ENCODE data around the gene POSTN. TPM values are rescaled to one million over a fixed set of nuclear protein-coding genes. Genes with fewer than 3 reads are reported as not detected.
"Not testable (repeated sequence)": the region's sequence is repeated elsewhere in the genome, so short reads cannot be mapped to it uniquely, and the experiment has no call there.

Gene POSTN
- total RNA-seq, 1 experiment from 2014 or later = not detected

- BruUV-seq (replicated peaks) = no TSS peak
These were observed 38.0 kb downstream of the POSTN start for GRCh38 chr13:37560526-37560925.

GRCh38 chr13:37558766-37559165 lies 39.8 kb downstream of the POSTN start:
- H3K9me2 ChIP-seq (ENCODE audit: insufficient read depth); H3K4me2 ChIP-seq; H2AFZ ChIP-seq; H3K27me3 ChIP-seq (ENCODE audit: insufficient read depth, low read depth); CTCF ChIA-PET; H3K36me3 ChIP-seq (ENCODE audit: low read depth); DNase-seq; BruUV-seq (replicated peaks); POLR2A ChIA-PET (ENCODE audit: unreplicated experiment); intact Hi-C loops (cut with micrococcal nuclease; ENCODE audit: unreplicated experiment); H3K4me1 ChIP-seq (replicated peaks; ENCODE audit: insufficient read depth); H4K20me1 ChIP-seq (ENCODE audit: insufficient read depth); H3K79me2 ChIP-seq (ENCODE audit: low read depth); H3K27ac ChIP-seq; H3K9me3 ChIP-seq (ENCODE audit: insufficient read depth, low read depth); H3F3A ChIP-seq (ENCODE audit: insufficient read depth, low read depth); H3K4me3 ChIP-seq: not testable (repeated sequence)

More at GRCh38 chr13:37560526-37560925, 38.0 kb downstream of the POSTN start:
- Histone ChIP-seq H3K9me3 (ENCODE audit: insufficient read depth, low read depth) (no peaks in the 10 kb centered on the region), H4K20me1 (ENCODE audit: insufficient read depth) (no peaks in the 10 kb centered on the region), H3K27me3 (ENCODE audit: insufficient read depth, low read depth) (no peaks in the 10 kb centered on the region), H3F3A (ENCODE audit: insufficient read depth, low read depth) (no peaks in the 10 kb centered on the region), H2AFZ (no peak overlapping the region), H3K27ac (no peak overlapping the region), H3K36me3 (ENCODE audit: low read depth) (no peaks in the 10 kb centered on the region), H3K9me2 (ENCODE audit: insufficient read depth) (no peaks in the 10 kb centered on the region), H3K4me2 (no peak overlapping the region), H3K4me3 (no peak overlapping the region), H3K79me2 (ENCODE audit: low read depth) (no peaks in the 10 kb centered on the region), H3K4me1 (replicated peaks; ENCODE audit: insufficient read depth) (no peaks in the 10 kb centered on the region)
- ChIA-PET POLR2A (ENCODE audit: unreplicated experiment) (no interaction called here), CTCF (no interaction called here)
- no peak for TF ChIP-seq EZH2 (IDR thresholded peaks at IDR 0.05; ENCODE audit: low read depth)
- TF ChIP-seq CTCF (conservative IDR thresholded peaks at IDR 0.05) = no peak
- intact Hi-C loops (cut with micrococcal nuclease; ENCODE audit: unreplicated experiment) = no loop called here
- no peak for DNase-seq

GRCh38 chr13:37546087-37546486 lies 52.5 kb downstream of the POSTN start:
- Histone ChIP-seq H3K27ac (no peak overlapping the region), H3K9me3 (ENCODE audit: insufficient read depth, low read depth) (no peaks in the 10 kb centered on the region), H4K20me1 (ENCODE audit: insufficient read depth) (no peaks in the 10 kb centered on the region), H2AFZ (no peak overlapping the region), H3K36me3 (ENCODE audit: low read depth) (no peaks in the 10 kb centered on the region), H3K27me3 (ENCODE audit: insufficient read depth, low read depth) (no peaks in the 10 kb centered on the region), H3K4me3 (no peak overlapping the region), H3K4me2 (no peak overlapping the region), H3K9me2 (ENCODE audit: insufficient read depth) (no peaks in the 10 kb centered on the region), H3K79me2 (ENCODE audit: low read depth) (no peaks in the 10 kb centered on the region), H3K4me1 (replicated peaks; ENCODE audit: insufficient read depth) (no peaks in the 10 kb centered on the region), H3F3A (ENCODE audit: insufficient read depth, low read depth) (no peaks in the 10 kb centered on the region)
- ChIA-PET CTCF (interaction anchor here (0.7 kb wide), 1 partner anchor 845 kb away, joined by 6 read pairs; no protein-coding TSS in a partner anchor), POLR2A (ENCODE audit: unreplicated experiment) (no interaction called here)
- TF ChIP-seq EZH2 (IDR thresholded peaks at IDR 0.05; ENCODE audit: low read depth) (no peak), CTCF (conservative IDR thresholded peaks at IDR 0.05) (no peak)
- DNase-seq = no peak
- no TSS peak for BruUV-seq (replicated peaks)
- intact Hi-C loops (cut with micrococcal nuclease; ENCODE audit: unreplicated experiment) = no loop called here

- H3K36me3 ChIP-seq (ENCODE audit: low read depth) = no peaks in the 10 kb centered on the region
- no peak overlapping the region for H3K4me3 ChIP-seq
- H3K9me3 ChIP-seq (ENCODE audit: insufficient read depth, low read depth) = no peaks in the 10 kb centered on the region
- no peak for TF ChIP-seq EZH2 (IDR thresholded peaks at IDR 0.05; ENCODE audit: low read depth)
- no peak for TF ChIP-seq CTCF (conservative IDR thresholded peaks at IDR 0.05)
- H3K4me2 ChIP-seq = no peak overlapping the region
- H2AFZ ChIP-seq = no peak overlapping the region
- ChIA-PET CTCF (no interaction called here), POLR2A (ENCODE audit: unreplicated experiment) (no interaction called here)
- H3K9me2 ChIP-seq (ENCODE audit: insufficient read depth) = no peaks in the 10 kb centered on the region
- intact Hi-C loops (cut with micrococcal nuclease; ENCODE audit: unreplicated experiment) = no loop called here
- H4K20me1 ChIP-seq (ENCODE audit: insufficient read depth) = no peaks in the 10 kb centered on the region
- BruUV-seq (replicated peaks) = no TSS peak
- no peak overlapping the region for H3K27ac ChIP-seq
- H3K79me2 ChIP-seq (ENCODE audit: low read depth) = no peaks in the 10 kb centered on the region
- DNase-seq = no peak
- H3K27me3 ChIP-seq (ENCODE audit: insufficient read depth, low read depth) = no peaks in the 10 kb centered on the region
- H3K4me1 ChIP-seq (replicated peaks; ENCODE audit: insufficient read depth) = no peaks in the 10 kb centered on the region
- H3F3A ChIP-seq (ENCODE audit: insufficient read depth, low read depth) = no peaks in the 10 kb centered on the region
These were observed 53.6 kb downstream of the POSTN start for GRCh38 chr13:37544995-37545394.

Data from PC-9 (cell line).